C4-2B (cell line): ENCODE data around the gene RAB26.

Experiments
- CTCF ChIP-seq: fragments of 450-650 bp; conservative IDR thresholded peaks from 2 replicates; pipeline ENCODE4 v1.5.1; 2017; ENCODE audit warnings: mild to moderate bottlenecking
- ZFX ChIP-seq: fragments of 450-650 bp; IDR thresholded peaks from 2 replicates; pipeline ENCODE4 v1.6.1; 2017

- TF ChIP-seq CTCF, result no peak
- TF ChIP-seq ZFX, result no peak
Observed at GRCh38 chr16:2156849-2157224, 8.4 kb downstream of the RAB26 start.
